HepG2 (cell line): ENCODE measurements around the gene OSM. TPM values are rescaled to one million over a fixed set of nuclear protein-coding genes. Genes with fewer than 3 reads are reported as not detected.

Experiments used
- ATAC-seq: fragments of 200-7000 bp; cut with Tn5 transposase; 3 replicates; pipeline ENCODE4 v1.9.1; 2020; ENCODE audit warnings: mild to moderate bottlenecking, moderate library complexity
- BruUV-seq: library from RNA; stranded (reverse); fragments of 400-500 nt; replicated peaks from 2 replicates; lab custom pipeline; 2021; lab: Mats Ljungman, UMichigan
- CTCF ChIA-PET: fragments of 300-600 bp; formaldehyde crosslinking; extraction: SDS; loops from one replicate; lab custom pipeline; 2021; ENCODE audit warnings: low total read pairs, inconsistent platforms, low intra/inter-chr PET ratio; lab: Yijun Ruan, JAX
- POLR2A ChIA-PET: fragments of 350-600 bp; sonication (Branson Sonifier 250); formaldehyde crosslinking; loops from one replicate; lab custom pipeline; 2020; ENCODE audit warnings: antibody characterized with exemption, inconsistent platforms; lab: Yijun Ruan, JAX
- DNase-seq: peaks from one replicate; pipeline ENCODE4 v3.0.0-alpha.2; 2015; ENCODE audit warnings: low spot score
- FAIRE-seq: peaks from 3 replicates; lab custom pipeline; 2011; peaks lifted over from hg19 to GRCh38; lab: Jason Lieb, UNC
- H2AFZ ChIP-seq: one replicate; pipeline ENCODE4 v1.6.1; 2011; ENCODE audit warnings: low read length, inconsistent platforms
- H3K27ac ChIP-seq: fragments of 300-600 bp; 3 replicates; pipeline ENCODE4 v1.8.0; 2011; ENCODE audit warnings: mixed run types, mild to moderate bottlenecking, mixed read lengths, low read length, inconsistent platforms; ENCODE audit not compliant: insufficient read depth; ENCODE audit errors: extremely low read length
- H3K27me3 ChIP-seq, 2 experiments: fragments of 200-600 bp in 1 of 2; 2 replicates in 1 of 2; 3 replicates in 1 of 2; pipeline versions ENCODE4 v1.6.0 to v1.8.0; 2011; ENCODE audit warnings: low read length in 2 of 2, mild to moderate bottlenecking in 2 of 2, moderate library complexity in 2 of 2, inconsistent platforms in 1 of 2; ENCODE audit not compliant: insufficient read depth in 2 of 2, control insufficient read depth in 1 of 2
- H3K36me3 ChIP-seq, 2 experiments: fragments of 200-600 bp in 1 of 2; replicated peaks in 1 of 2; 2 replicates in 1 of 2; 3 replicates in 1 of 2; pipeline versions ENCODE4 v1.5.1 to v1.8.0; 2011; ENCODE audit warnings: low read length in 2 of 2, inconsistent platforms in 1 of 2; ENCODE audit not compliant: insufficient read depth in 2 of 2, control insufficient read depth in 1 of 2
- H3K4me1 ChIP-seq: 2 replicates; pipeline ENCODE4 v1.5.1; 2012; ENCODE audit warnings: low read length, inconsistent platforms; ENCODE audit not compliant: insufficient read depth
- H3K4me2 ChIP-seq: 2 replicates; pipeline ENCODE4 v1.6.0; 2011; ENCODE audit warnings: low read depth, low read length, inconsistent platforms
- H3K4me3 ChIP-seq, 3 experiments: fragments of 200-600 bp in 1 of 3; sonication (generic), shearing (Covaris generic) in 1 of 3; replicated peaks in 1 of 3; 2 replicates each; pipeline ENCODE4 v1.5.1; 2011 to 2016; ENCODE audit warnings: low read length in 3 of 3, inconsistent platforms in 2 of 3, low read depth in 2 of 3, mild to moderate bottlenecking in 2 of 3, control low read depth in 1 of 3, mixed read lengths in 1 of 3; ENCODE audit not compliant: insufficient read depth in 1 of 3
- H3K79me2 ChIP-seq: one replicate; pipeline ENCODE4 v1.6.1; 2011; ENCODE audit warnings: low read length, inconsistent platforms; ENCODE audit not compliant: insufficient read depth
- H3K9ac ChIP-seq: 2 replicates; pipeline ENCODE4 v1.6.0; 2011; ENCODE audit warnings: mild to moderate bottlenecking, low read depth, low read length, inconsistent platforms; ENCODE audit not compliant: insufficient read depth
- H3K9me3 ChIP-seq: 2 replicates; pipeline ENCODE4 v1.5.1; 2012; ENCODE audit warnings: mild to moderate bottlenecking, low read length
- H4K20me1 ChIP-seq: 2 replicates; pipeline ENCODE4 v1.6.0; 2011; ENCODE audit warnings: inconsistent platforms, mild to moderate bottlenecking, low read length, moderate library complexity; ENCODE audit not compliant: insufficient read depth
- RCOR2 ChIP-seq: IDR thresholded peaks from 2 replicates; pipeline ENCODE4 v1.6.1; 2016; ENCODE audit warnings: missing biosample characterization, missing genetic modification reagents
- ZNF350 ChIP-seq: sonication (generic); formaldehyde crosslinking; IDR thresholded peaks from 2 replicates; pipeline ENCODE4 v1.4.0; 2020; ENCODE audit warnings: mild to moderate bottlenecking, low read depth, missing genetic modification reagents, borderline replicate concordance
- ZNF513 ChIP-seq: sonication (generic); formaldehyde crosslinking; conservative IDR thresholded peaks from 2 replicates; pipeline ENCODE4 v1.5.0; 2020; ENCODE audit warnings: missing genetic modification reagents
- ZNF768 ChIP-seq: sonication (generic); formaldehyde crosslinking; IDR thresholded peaks from 2 replicates; pipeline ENCODE4 v1.4.0; 2020; ENCODE audit warnings: missing genetic modification reagents
- ZSCAN20 ChIP-seq: sonication (generic); formaldehyde crosslinking; IDR thresholded peaks from 2 replicates; pipeline ENCODE4 v1.4.0; 2020; ENCODE audit warnings: missing genetic modification reagents, mild to moderate bottlenecking, borderline replicate concordance
- WGBS: methylation state at CpG from one replicate; pipeline ENCODE4 v1.1.6; 2017; ENCODE audit warnings: low lambda C conversion rate; 5-methylcytosine and 5-hydroxymethylcytosine counted together
- in situ Hi-C: cut with HindIII; loops from 2 replicates; pipeline ENCODE4 v1.10.0; 2017; ENCODE audit warnings: low pct_unique_long_range_greater_than_20kb; ENCODE audit not compliant: extremely low pct_ligation_motif_present
- intact Hi-C: fragments of 100-400 bp; cut with micrococcal nuclease; formaldehyde crosslinking; loops from one replicate; pipeline ENCODE4 v1.10.0; 2022; ENCODE audit not compliant: unreplicated experiment
- polyA plus RNA-seq, 8 experiments: library from polyadenylated mRNA; depleted of rRNA in 3 of 8; stranded (reverse) in 7 of 8; unstranded in 1 of 8; fragments of >200 nt; fragmentation: Illumina TruSeq in 4 of 8; extraction: Trizol in 4 of 8; gene quantifications; 2 replicates each; pipeline versions ENCODE4 v1.2.1 to v1.2.3, GENCODE V29; 2011 to 2016; ENCODE audit warnings: low read depth in 4 of 8, missing spikeins in 1 of 8, mixed read lengths in 1 of 8; ENCODE audit not compliant: insufficient read depth in 1 of 8
- total RNA-seq, 5 experiments: library from RNA; depleted of rRNA; stranded (reverse); fragments of >200 nt; fragmentation: Illumina TruSeq; extraction: Trizol; gene quantifications; 2 replicates each; pipeline ENCODE4 v1.2.3, GENCODE V29; 2016; ENCODE audit warnings: low read depth in 1 of 5
- TF ChIP-seq, protein P1 (sequence below): sonication (generic); formaldehyde crosslinking; IDR thresholded peaks from 2 replicates; pipeline ENCODE4 v1.5.0; 2020; ENCODE audit warnings: missing genetic modification reagents

The OSM gene
- total and polyA plus RNA-seq, 2 of the 13 experiments (the other 11 are each of a cell fraction or from before 2014, with no cell fraction given), result not detected

- 66% methylated on average over 8 of the region's 8 CpGs for WGBS
- FAIRE-seq (no peak), DNase-seq (no peak), ATAC-seq (no peak)
- H3K4me3 ChIP-seq, result no peak overlapping the region
- H3K27ac ChIP-seq, result peak overlapping the region; percentile 59
- no TSS peak for BruUV-seq
- peak overlapping the region; percentile 12; the same call in 1 of the 2 replicates for H3K9ac ChIP-seq
- CTCF ChIA-PET, result interaction anchor here (1.1 kb wide), 1 partner anchor 43 kb away, joined by 3 read pairs; no protein-coding TSS in a partner anchor
- in situ Hi-C loops (no loop called here), intact Hi-C loops (no loop called here)
- no peaks in the 10 kb centered on the region for H3K9me3 ChIP-seq
- POLR2A ChIA-PET, result interaction anchor here (1.2 to 1.6 kb wide), 2 partner anchors 17 to 38 kb away, joined by 3 to 8 read pairs; no protein-coding TSS in a partner anchor
- H3K4me1 ChIP-seq, result peaks cover 72% of the 10 kb centered on the region
- no peak overlapping the region for H2AFZ ChIP-seq
- TF ChIP-seq, protein P1, sequence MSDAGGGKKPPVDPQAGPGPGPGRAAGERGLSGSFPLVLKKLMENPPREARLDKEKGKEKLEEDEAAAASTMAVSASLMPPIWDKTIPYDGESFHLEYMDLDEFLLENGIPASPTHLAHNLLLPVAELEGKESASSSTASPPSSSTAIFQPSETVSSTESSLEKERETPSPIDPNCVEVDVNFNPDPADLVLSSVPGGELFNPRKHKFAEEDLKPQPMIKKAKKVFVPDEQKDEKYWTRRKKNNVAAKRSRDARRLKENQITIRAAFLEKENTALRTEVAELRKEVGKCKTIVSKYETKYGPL (CRISPR knock-in tag), result no peak
- TF ChIP-seq ZNF513 (CRISPR knock-in tag), result no peak
- 0 out of 2 replicates have a peak, but pooled peaks have one; percentile 22 for TF ChIP-seq RCOR2 (CRISPR knock-in tag)
- no peak for TF ChIP-seq ZSCAN20 (CRISPR knock-in tag)
- TF ChIP-seq ZNF768, result peak; percentile 95
- 0 out of 2 replicates have a peak, but pooled peaks have one; percentile 2 for TF ChIP-seq ZNF350 (CRISPR knock-in tag)
- peak overlapping the region; percentile 49 for H3K4me2 ChIP-seq
- H3K27me3 ChIP-seq, result no peaks in the 10 kb centered on the region
- H3K79me2 ChIP-seq, result no peaks in the 10 kb centered on the region
- no peaks in the 10 kb centered on the region for H4K20me1 ChIP-seq
- H3K36me3 ChIP-seq, result no peaks in the 10 kb centered on the region
These were observed 53.6 kb downstream of the OSM start for GRCh38 chr22:30212996-30213441.

Other genes starting within 250 kb of the OSM start
- gene HORMAD2, start 186.4 kb downstream of the OSM start, total RNA-seq (2016; rRNA removed; fragmentation: Illumina TruSeq; extraction: Trizol), result not detected in 2 replicates
- not detected in 2 replicates for gene HORMAD2, start 186.4 kb downstream of the OSM start, polyA plus RNA-seq (2011; rRNA removed)
- gene LIF, start 20.1 kb downstream of the OSM start, total RNA-seq (2016; rRNA removed; fragmentation: Illumina TruSeq; extraction: Trizol), result 1.5 and 3.6 TPM in 2 replicates
- gene LIF, start 20.1 kb downstream of the OSM start, polyA plus RNA-seq (2011; rRNA removed), result 8.5 and 12.1 TPM in 2 replicates
- 1.1 and 2.6 TPM in 2 replicates for gene CASTOR1, start 22.7 kb upstream of the OSM start, total RNA-seq (2016; rRNA removed; fragmentation: Illumina TruSeq; extraction: Trizol)
- 4.4 and 6.2 TPM in 2 replicates for gene CASTOR1, start 22.7 kb upstream of the OSM start, polyA plus RNA-seq (2011; rRNA removed)
- gene TBC1D10A, start 60.1 kb upstream of the OSM start, total RNA-seq (2016; rRNA removed; fragmentation: Illumina TruSeq; extraction: Trizol), result 3.6 and 4.2 TPM in 2 replicates
- 4.9 and 6.0 TPM in 2 replicates for gene TBC1D10A, start 60.1 kb upstream of the OSM start, polyA plus RNA-seq (2011; rRNA removed)
- 22.0 and 31.8 TPM in 2 replicates for gene SF3A1, start 90.0 kb upstream of the OSM start, total RNA-seq (2016; rRNA removed; fragmentation: Illumina TruSeq; extraction: Trizol)
- 10.0 and 16.2 TPM in 2 replicates for gene SF3A1, start 90.0 kb upstream of the OSM start, polyA plus RNA-seq (2011; rRNA removed)
- gene CCDC157, start 90.2 kb upstream of the OSM start, total RNA-seq (2016; rRNA removed; fragmentation: Illumina TruSeq; extraction: Trizol), result 0.98 and 1.6 TPM in 2 replicates
- 1.4 and 2.3 TPM in 2 replicates for gene CCDC157, start 90.2 kb upstream of the OSM start, polyA plus RNA-seq (2011; rRNA removed)
- 2.4 and 5.3 TPM in 2 replicates for gene RNF215, start 120.6 kb upstream of the OSM start, total RNA-seq (2016; rRNA removed; fragmentation: Illumina TruSeq; extraction: Trizol)
- 6.1 and 9.2 TPM in 2 replicates for gene RNF215, start 120.6 kb upstream of the OSM start, polyA plus RNA-seq (2011; rRNA removed)
- 4.1 and 5.3 TPM in 2 replicates for gene SEC14L2, start 130.2 kb upstream of the OSM start, total RNA-seq (2016; rRNA removed; fragmentation: Illumina TruSeq; extraction: Trizol)
- 5.1 and 9.1 TPM in 2 replicates for gene SEC14L2, start 130.2 kb upstream of the OSM start, polyA plus RNA-seq (2011; rRNA removed)
- 40.3 and 45.6 TPM in 2 replicates for gene MTFP1, start 158.9 kb upstream of the OSM start, total RNA-seq (2016; rRNA removed; fragmentation: Illumina TruSeq; extraction: Trizol)
- 29.5 TPM in 2 replicates for gene MTFP1, start 158.9 kb upstream of the OSM start, polyA plus RNA-seq (2011; rRNA removed)
- not detected in 2 replicates for gene SEC14L3, start 205.2 kb upstream of the OSM start, total RNA-seq (2016; rRNA removed; fragmentation: Illumina TruSeq; extraction: Trizol)
- gene SEC14L3, start 205.2 kb upstream of the OSM start, polyA plus RNA-seq (2011; rRNA removed), result not detected in 2 replicates
- not detected in 2 replicates for gene SEC14L4, start 238.8 kb upstream of the OSM start, total RNA-seq (2016; rRNA removed; fragmentation: Illumina TruSeq; extraction: Trizol)
- 0.59 and 0.93 TPM in 2 replicates for gene SEC14L4, start 238.8 kb upstream of the OSM start, polyA plus RNA-seq (2011; rRNA removed)